Type B pancreatic cell (in vitro differentiated cells): ENCODE data around the gene DOCK7. TPM values are rescaled to one million over a fixed set of nuclear protein-coding genes. Genes with fewer than 3 reads are reported as not detected.

Source experiments
- DNase-seq: peaks from one replicate; pipeline ENCODE4 v3.0.0; 2021; ENCODE audit warnings: mixed read lengths; ENCODE audit not compliant: unreplicated experiment; ENCODE audit errors: extremely low spot score
- H3K27ac Mint-ChIP-seq: 2 replicates; pipeline ENCODE4 v1.8.0; 2021; ENCODE audit warnings: mild to moderate bottlenecking, mixed read lengths
- H3K27me3 Mint-ChIP-seq: 2 replicates; pipeline ENCODE4 v1.8.0; 2021; ENCODE audit warnings: mixed read lengths
- H3K36me3 Mint-ChIP-seq: 2 replicates; pipeline ENCODE4 v1.8.0; 2021; ENCODE audit warnings: mixed read lengths
- H3K4me1 Mint-ChIP-seq: one replicate; pipeline ENCODE4 v1.8.0; 2021; ENCODE audit warnings: mixed read lengths; ENCODE audit not compliant: unreplicated experiment
- H3K4me3 Mint-ChIP-seq: 2 replicates; pipeline ENCODE4 v1.8.0; 2021; ENCODE audit warnings: mild to moderate bottlenecking, mixed read lengths
- H3K9me3 Mint-ChIP-seq: 2 replicates; pipeline ENCODE4 v1.8.0; 2021; ENCODE audit warnings: mixed read lengths
- CTCF ChIP-seq: fragments of 200-600 bp; sonication (generic); conservative IDR thresholded peaks from 2 replicates; pipeline ENCODE4 v1.5.0; 2021; ENCODE audit warnings: antibody characterized with exemption, mild to moderate bottlenecking
- total RNA-seq: library from RNA; stranded (reverse); gene quantifications from 2 replicates; pipeline ENCODE4 v1.2.1, GENCODE V29; 2021; ENCODE audit warnings: low replicate concordance

Gene DOCK7
- total RNA-seq, 1 donor from 2014 or later, result 61.1 TPM

- Mint-ChIP-seq H3K4me1 (no peaks in the 10 kb centered on the region), H3K9me3 (no peaks in the 10 kb centered on the region), H3K27ac (no peak overlapping the region), H3K4me3 (no peak overlapping the region), H3K36me3 (peaks cover 16% of the 10 kb centered on the region), H3K27me3 (no peaks in the 10 kb centered on the region)
- TF ChIP-seq CTCF, result no peak
- no peak for DNase-seq
Measured at GRCh38 chr1:62593825-62594394, 94.3 kb downstream of the DOCK7 start.

GRCh38 chr1:62590970-62591368, 97.2 kb downstream of the DOCK7 start:
- DNase-seq, result no peak
- Mint-ChIP-seq H3K27me3 (no peaks in the 10 kb centered on the region), H3K27ac (no peak overlapping the region), H3K9me3 (no peaks in the 10 kb centered on the region), H3K36me3 (peaks cover 12% of the 10 kb centered on the region), H3K4me1 (no peaks in the 10 kb centered on the region), H3K4me3 (no peak overlapping the region)
- TF ChIP-seq CTCF, result no peak

- no peak for TF ChIP-seq CTCF
- H3K27me3 Mint-ChIP-seq, result no peaks in the 10 kb centered on the region
- H3K36me3 Mint-ChIP-seq, result peaks cover 17% of the 10 kb centered on the region
- H3K4me1 Mint-ChIP-seq, result no peaks in the 10 kb centered on the region
- no peaks in the 10 kb centered on the region for H3K9me3 Mint-ChIP-seq
- no peak overlapping the region for H3K27ac Mint-ChIP-seq
- no peak for DNase-seq
- H3K4me3 Mint-ChIP-seq, result no peak overlapping the region
Measured at GRCh38 chr1:62590255-62590969, 97.8 kb downstream of the DOCK7 start.

- peaks cover 27% of the 10 kb centered on the region for H3K36me3 Mint-ChIP-seq
- no peak for DNase-seq
- no peaks in the 10 kb centered on the region for H3K27me3 Mint-ChIP-seq
- no peak for TF ChIP-seq CTCF
- no peaks in the 10 kb centered on the region for H3K4me1 Mint-ChIP-seq
- no peak overlapping the region for H3K4me3 Mint-ChIP-seq
- H3K27ac Mint-ChIP-seq, result no peak overlapping the region
- no peaks in the 10 kb centered on the region for H3K9me3 Mint-ChIP-seq
Measured at GRCh38 chr1:62589321-62589720, 98.9 kb downstream of the DOCK7 start.

- Mint-ChIP-seq H3K27ac (no peak overlapping the region), H3K4me1 (no peaks in the 10 kb centered on the region)
Measured at GRCh38 chr1:62588000-62588399, 100.2 kb downstream of the DOCK7 start.

More at GRCh38 chr1:62588000-62588399, 100.2 kb downstream of the DOCK7 start:
- H3K4me3 Mint-ChIP-seq, result no peak overlapping the region
- H3K27me3 Mint-ChIP-seq, result no peaks in the 10 kb centered on the region
- DNase-seq, result no peak
- H3K36me3 Mint-ChIP-seq, result peaks cover 29% of the 10 kb centered on the region
- H3K9me3 Mint-ChIP-seq, result no peaks in the 10 kb centered on the region
- TF ChIP-seq CTCF, result no peak
